Smooth muscle cell (in vitro differentiated cells): ENCODE data around the gene FAF2. TPM values are rescaled to one million over a fixed set of nuclear protein-coding genes. Genes with fewer than 3 reads are reported as not detected.
"Not testable (repeated sequence)": the region's sequence is repeated elsewhere in the genome, so short reads cannot be mapped to it uniquely, and the experiment has no call there.

Experiments used
- DNase-seq: peaks from one replicate; lab custom pipeline; 2025; ENCODE audit not compliant: unreplicated experiment; lab: John Stamatoyannopoulos, UW
- H2AFZ ChIP-seq: fragments of 200-600 bp; sonication (generic); 2 replicates; pipeline ENCODE4 v1.6.0; 2016; ENCODE audit warnings: antibody characterized with exemption, low read depth, mild to moderate bottlenecking
- H3F3A ChIP-seq: fragments of 200-600 bp; sonication (generic); 2 replicates; pipeline ENCODE4 v1.6.0; 2017; ENCODE audit warnings: antibody characterized with exemption, low read depth
- H3K27ac ChIP-seq: fragments of 200-600 bp; sonication (generic); 2 replicates; pipeline ENCODE4 v1.5.1; 2016; ENCODE audit warnings: low read depth, mild to moderate bottlenecking
- H3K27me3 ChIP-seq: fragments of 200-600 bp; sonication (generic); 2 replicates; pipeline ENCODE4 v1.6.1; 2016; ENCODE audit warnings: low read depth, mild to moderate bottlenecking
- H3K36me3 ChIP-seq: fragments of 200-600 bp; sonication (generic); 2 replicates; pipeline ENCODE4 v1.5.1; 2016; ENCODE audit warnings: low read depth
- H3K4me1 ChIP-seq: fragments of 200-600 bp; sonication (generic); 2 replicates; pipeline ENCODE4 v1.5.1; 2016; ENCODE audit warnings: low read depth
- H3K4me2 ChIP-seq: fragments of 200-600 bp; sonication (generic); 2 replicates; pipeline ENCODE4 v1.6.0; 2016; ENCODE audit warnings: mild to moderate bottlenecking
- H3K4me3 ChIP-seq: fragments of 200-600 bp; sonication (generic); 2 replicates; pipeline ENCODE4 v1.5.1; 2016; ENCODE audit warnings: mild to moderate bottlenecking
- H3K79me2 ChIP-seq: fragments of 200-600 bp; sonication (generic); 2 replicates; pipeline ENCODE4 v1.6.0; 2016; ENCODE audit warnings: low read depth, mild to moderate bottlenecking
- H3K9ac ChIP-seq: fragments of 200-600 bp; sonication (generic); 2 replicates; pipeline ENCODE4 v1.6.0; 2016; ENCODE audit warnings: low read depth
- H3K9me3 ChIP-seq: fragments of 200-600 bp; sonication (generic); replicated peaks from 2 replicates; pipeline ENCODE4 v1.5.1; 2016; ENCODE audit warnings: low read depth
- H4K20me1 ChIP-seq: fragments of 200-600 bp; sonication (generic); 2 replicates; pipeline ENCODE4 v1.6.0; 2016; ENCODE audit warnings: low read depth
- CTCF ChIP-seq: fragments of 200-600 bp; sonication (generic); IDR thresholded peaks from 2 replicates; pipeline ENCODE4 v1.5.1; 2017; ENCODE audit warnings: borderline replicate concordance, mild to moderate bottlenecking, antibody characterized with exemption; ENCODE audit not compliant: insufficient read depth, poor library complexity, severe bottlenecking
- WGBS: methylation state at CpG from one replicate; pipeline ENCODE4 v1.1.7; 2016; ENCODE audit warnings: low lambda C conversion rate; 5-methylcytosine and 5-hydroxymethylcytosine counted together
- polyA plus RNA-seq: library from polyadenylated mRNA; unstranded; fragments of >200 nt; fragmentation: Nextera tagmentation; extraction: Ambion mirVana; gene quantifications from 2 replicates; pipeline ENCODE4 v1.2.1, GENCODE V29; 2016
- total RNA-seq: library from RNA; depleted of rRNA; stranded (reverse); fragments of >200 nt; gene quantifications from 2 replicates; pipeline ENCODE4 v1.2.3, GENCODE V29; 2014

Gene FAF2
- total and polyA plus RNA-seq, 2 experiments from 2014 or later = 38.2 to 51.3 TPM

- no peaks in the 10 kb centered on the region for H4K20me1 ChIP-seq
- no peaks in the 10 kb centered on the region for H3K4me1 ChIP-seq
- no peaks in the 10 kb centered on the region for H3F3A ChIP-seq
- H3K36me3 ChIP-seq = no peaks in the 10 kb centered on the region
- DNase-seq = no peak
- no peaks in the 10 kb centered on the region for H3K27me3 ChIP-seq
- H3K79me2 ChIP-seq = no peaks in the 10 kb centered on the region
- no peak overlapping the region for H3K9ac ChIP-seq
- TF ChIP-seq CTCF = no peak
- H3K9me3 ChIP-seq = no peaks in the 10 kb centered on the region
- WGBS = 93% methylated on average over 7 of the region's 7 CpGs
- H3K4me2 ChIP-seq = no peak overlapping the region
- no peak overlapping the region for H2AFZ ChIP-seq
- no peak overlapping the region for H3K27ac ChIP-seq
- H3K4me3 ChIP-seq = no peak overlapping the region
Measured at GRCh38 chr5:176549871-176550270, 101.7 kb downstream of the FAF2 start.

DNA sequence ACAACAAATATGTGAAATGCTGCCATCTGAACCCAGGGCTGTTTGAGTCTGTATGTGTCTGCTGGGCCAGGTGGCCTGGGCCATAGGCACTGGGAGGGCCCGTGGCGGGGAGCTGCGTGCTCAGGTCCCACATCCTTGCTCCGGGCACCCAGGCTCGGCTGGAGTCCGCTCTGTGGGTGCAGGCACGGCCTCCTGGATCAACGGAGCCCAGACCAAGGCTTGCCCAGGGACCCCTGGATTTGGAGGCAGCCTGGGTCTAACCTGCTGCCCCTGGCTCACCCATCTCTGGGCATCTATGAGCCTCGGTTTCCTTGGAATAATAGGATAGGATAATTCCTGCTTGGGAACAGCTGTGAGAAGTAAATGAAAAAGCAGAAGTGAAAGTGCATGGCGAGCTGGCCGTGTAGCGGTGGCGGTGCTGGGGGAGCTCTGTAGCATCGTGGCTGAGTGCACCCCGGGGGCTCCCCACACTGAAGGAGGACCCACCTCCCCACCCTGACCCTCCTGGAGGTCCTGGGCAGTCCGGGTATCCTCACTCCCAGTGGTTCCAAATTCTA, 102.2 kb downstream of the FAF2 start:
- H3K9ac ChIP-seq = no peak overlapping the region
- H3K4me2 ChIP-seq = no peak overlapping the region
- no peak overlapping the region for H2AFZ ChIP-seq
- no peaks in the 10 kb centered on the region for H3K27me3 ChIP-seq
- no peaks in the 10 kb centered on the region for H3K9me3 ChIP-seq
- no peaks in the 10 kb centered on the region for H3K79me2 ChIP-seq
- H3F3A ChIP-seq = no peaks in the 10 kb centered on the region
- H3K4me1 ChIP-seq = no peaks in the 10 kb centered on the region
- WGBS = 93% methylated on average over 16 of the region's 16 CpGs
- no peaks in the 10 kb centered on the region for H3K36me3 ChIP-seq
- DNase-seq = no peak
- H4K20me1 ChIP-seq = no peaks in the 10 kb centered on the region
- no peak for TF ChIP-seq CTCF
- H3K27ac ChIP-seq = no peak overlapping the region
- no peak overlapping the region for H3K4me3 ChIP-seq

GRCh38 chr5:176550937-176551336, 102.8 kb downstream of the FAF2 start:
- H3K79me2 ChIP-seq, H3K9ac ChIP-seq, H3K4me3 ChIP-seq, DNase-seq, H3K27me3 ChIP-seq, H3K4me1 ChIP-seq, H3K9me3 ChIP-seq, H3F3A ChIP-seq, H3K36me3 ChIP-seq, H2AFZ ChIP-seq, H4K20me1 ChIP-seq, H3K4me2 ChIP-seq, H3K27ac ChIP-seq: not testable (repeated sequence)
- WGBS = 94% methylated on average over 11 of the region's 11 CpGs

- DNase-seq = no peak
- no peaks in the 10 kb centered on the region for H3F3A ChIP-seq
- H3K9me3 ChIP-seq = no peaks in the 10 kb centered on the region
- no peaks in the 10 kb centered on the region for H3K4me1 ChIP-seq
- no peaks in the 10 kb centered on the region for H3K27me3 ChIP-seq
- no peak overlapping the region for H3K4me2 ChIP-seq
- H4K20me1 ChIP-seq = no peaks in the 10 kb centered on the region
- TF ChIP-seq CTCF = no peak
- no peak overlapping the region for H2AFZ ChIP-seq
- no peak overlapping the region for H3K4me3 ChIP-seq
- H3K36me3 ChIP-seq = no peaks in the 10 kb centered on the region
- no peaks in the 10 kb centered on the region for H3K79me2 ChIP-seq
- no peak overlapping the region for H3K27ac ChIP-seq
- WGBS = 83% methylated on average over 11 of the region's 11 CpGs
- H3K9ac ChIP-seq = no peak overlapping the region
Measured at GRCh38 chr5:176552332-176552869, 104.2 kb downstream of the FAF2 start.
